Ishikawa (cell line): ENCODE results near the gene HYAL2.

Source experiments
- CREB1 ChIP-seq: IDR thresholded peaks from 2 replicates; pipeline ENCODE4 v1.6.1; 2012; ENCODE audit warnings: low read depth
- EP300 ChIP-seq: IDR thresholded peaks from 2 replicates; pipeline ENCODE4 v1.6.1; 2012; ENCODE audit warnings: borderline replicate concordance
- FOXM1 ChIP-seq: IDR thresholded peaks from 2 replicates; pipeline ENCODE4 v1.6.1; 2012; ENCODE audit warnings: low read depth, borderline replicate concordance
- MAX ChIP-seq: IDR thresholded peaks from 2 replicates; pipeline ENCODE4 v1.6.1; 2012
- NFIC ChIP-seq: IDR thresholded peaks from 2 replicates; pipeline ENCODE4 v1.6.1; 2012
- RAD21 ChIP-seq: IDR thresholded peaks from 2 replicates; pipeline ENCODE4 v1.6.1; 2012; ENCODE audit warnings: low read depth
- REST ChIP-seq: IDR thresholded peaks from 2 replicates; pipeline ENCODE4 v1.6.1; 2012; ENCODE audit warnings: low read depth, mild to moderate bottlenecking
- TEAD4 ChIP-seq: IDR thresholded peaks from 2 replicates; pipeline ENCODE4 v1.6.1; 2012
- YY1 ChIP-seq: IDR thresholded peaks from 2 replicates; pipeline ENCODE4 v1.6.1; 2012; ENCODE audit warnings: low read depth

- no peak for TF ChIP-seq NFIC
- TF ChIP-seq YY1 = no peak
- no peak for TF ChIP-seq TEAD4
- no peak for TF ChIP-seq REST
- no peak for TF ChIP-seq EP300
- TF ChIP-seq FOXM1 = no peak
- no peak for TF ChIP-seq RAD21
- no peak for TF ChIP-seq CREB1
- TF ChIP-seq MAX = no peak; the same call in 1 of the 2 replicates
Measured at GRCh38 chr3:50320853-50321335, 1.7 kb downstream of the HYAL2 start.
